Measurements from ENCODE around the gene LPO. TPM values are rescaled to one million over a fixed set of nuclear protein-coding genes. Genes with fewer than 3 reads are reported as not detected.

Gene LPO
- total RNA-seq, 1 donor from 2014 or later: not detected

GRCh38 chr17:58263773-58264172 is 25.4 kb downstream of the LPO start:
- H3K36me3 Mint-ChIP-seq (ENCODE audit: unreplicated experiment): peaks cover 6% of the 10 kb centered on the region
- no peaks in the 10 kb centered on the region for H3K27me3 Mint-ChIP-seq (ENCODE audit: unreplicated experiment)
- no peak overlapping the region for H3K27ac Mint-ChIP-seq (ENCODE audit: unreplicated experiment)
- H3K4me3 Mint-ChIP-seq (ENCODE audit: unreplicated experiment): no peak overlapping the region
- no peak for TF ChIP-seq CTCF (IDR thresholded peaks at IDR 0.05; ENCODE audit: partially characterized antibody, unreplicated experiment)
- H3K9me3 Mint-ChIP-seq (ENCODE audit: unreplicated experiment): peaks cover 2% of the 10 kb centered on the region
- H3K4me1 Mint-ChIP-seq (ENCODE audit: low read depth, unreplicated experiment): no peaks in the 10 kb centered on the region
- DNase-seq: no peak

- H3K4me3 Mint-ChIP-seq (ENCODE audit: unreplicated experiment): no peak overlapping the region
- H3K9me3 Mint-ChIP-seq (ENCODE audit: unreplicated experiment): peaks cover 2% of the 10 kb centered on the region
- no peak overlapping the region for H3K27ac Mint-ChIP-seq (ENCODE audit: unreplicated experiment)
- H3K36me3 Mint-ChIP-seq (ENCODE audit: unreplicated experiment): peaks cover 6% of the 10 kb centered on the region
- no peaks in the 10 kb centered on the region for H3K27me3 Mint-ChIP-seq (ENCODE audit: unreplicated experiment)
- no peaks in the 10 kb centered on the region for H3K4me1 Mint-ChIP-seq (ENCODE audit: low read depth, unreplicated experiment)
- TF ChIP-seq CTCF (IDR thresholded peaks at IDR 0.05; ENCODE audit: partially characterized antibody, unreplicated experiment): no peak
- DNase-seq: no peak
Observed at GRCh38 chr17:58264407-58265103, 26.2 kb downstream of the LPO start.

GRCh38 chr17:58265271-58265670 is 26.9 kb downstream of the LPO start:
- peaks cover 6% of the 10 kb centered on the region for H3K36me3 Mint-ChIP-seq (ENCODE audit: unreplicated experiment)
- H3K4me1 Mint-ChIP-seq (ENCODE audit: low read depth, unreplicated experiment): no peaks in the 10 kb centered on the region
- no peak for TF ChIP-seq CTCF (IDR thresholded peaks at IDR 0.05; ENCODE audit: partially characterized antibody, unreplicated experiment)
- H3K27me3 Mint-ChIP-seq (ENCODE audit: unreplicated experiment): peaks cover 2% of the 10 kb centered on the region
- no peak for DNase-seq
- H3K27ac Mint-ChIP-seq (ENCODE audit: unreplicated experiment): no peak overlapping the region
- H3K9me3 Mint-ChIP-seq (ENCODE audit: unreplicated experiment): peaks cover 2% of the 10 kb centered on the region
- no peak overlapping the region for H3K4me3 Mint-ChIP-seq (ENCODE audit: unreplicated experiment)

GRCh38 chr17:58265902-58266875 is 27.8 kb downstream of the LPO start:
- no peak for TF ChIP-seq CTCF (IDR thresholded peaks at IDR 0.05; ENCODE audit: partially characterized antibody, unreplicated experiment)
- H3K27me3 Mint-ChIP-seq (ENCODE audit: unreplicated experiment): peaks cover 2% of the 10 kb centered on the region
- peaks cover 2% of the 10 kb centered on the region for H3K36me3 Mint-ChIP-seq (ENCODE audit: unreplicated experiment)
- H3K4me3 Mint-ChIP-seq (ENCODE audit: unreplicated experiment): no peak overlapping the region
- peaks cover 2% of the 10 kb centered on the region for H3K9me3 Mint-ChIP-seq (ENCODE audit: unreplicated experiment)
- H3K27ac Mint-ChIP-seq (ENCODE audit: unreplicated experiment): no peak overlapping the region
- no peak for DNase-seq
- H3K4me1 Mint-ChIP-seq (ENCODE audit: low read depth, unreplicated experiment): no peaks in the 10 kb centered on the region
